GM12878 (cell line): Measurements from ENCODE around the gene SLC30A7.

ENCODE experiments used
- ATF2 ChIP-seq: IDR thresholded peaks from 2 replicates; pipeline ENCODE4 v1.6.1; 2012; ENCODE audit warnings: low read length, inconsistent platforms
- BRCA1 ChIP-seq: IDR thresholded peaks from 2 replicates; pipeline ENCODE4 v1.6.1; 2011; ENCODE audit warnings: low read depth, low read length, improper control_type of control experiment
- CTCF ChIP-seq, 3 experiments: IDR thresholded peaks in 2 of 3; conservative IDR thresholded peaks in 1 of 3; 2 replicates each; pipeline ENCODE4 v1.5.1; 2011; ENCODE audit warnings: low read depth in 3 of 3, low read length in 3 of 3, mild to moderate bottlenecking in 3 of 3, control low read depth in 2 of 3, moderate library complexity in 2 of 3, inconsistent platforms in 1 of 3, mixed read lengths in 1 of 3; ENCODE audit not compliant: control insufficient read depth in 2 of 3, insufficient read depth in 1 of 3; ENCODE audit errors: extremely low read depth in 1 of 3
- EZH2 ChIP-seq: IDR thresholded peaks from 2 replicates; pipeline ENCODE4 v1.6.1; 2012; ENCODE audit warnings: low read depth, mild to moderate bottlenecking, control low read depth, inconsistent platforms, low read length, borderline replicate concordance; ENCODE audit not compliant: control insufficient read depth
- FOS ChIP-seq: IDR thresholded peaks from 3 replicates; pipeline ENCODE4 v1.6.1; 2011; ENCODE audit warnings: borderline replicate concordance; ENCODE audit not compliant: insufficient read length; ENCODE audit errors: extremely low read depth
- MLLT1 ChIP-seq: fragments of 450-650 bp; IDR thresholded peaks from 2 replicates; pipeline ENCODE4 v1.6.1; 2016; ENCODE audit warnings: mild to moderate bottlenecking
- NFIC ChIP-seq: IDR thresholded peaks from 2 replicates; pipeline ENCODE4 v1.6.1; 2012; ENCODE audit warnings: low read depth, mild to moderate bottlenecking, inconsistent platforms, low read length, moderate library complexity
- PAX5 ChIP-seq: IDR thresholded peaks from 2 replicates; pipeline ENCODE4 v1.6.1; 2011; ENCODE audit warnings: low read depth, low read length, borderline replicate concordance
- POLR2AphosphoS2 ChIP-seq: IDR thresholded peaks from 2 replicates; pipeline ENCODE4 v1.6.1; 2011; ENCODE audit warnings: low read depth, mild to moderate bottlenecking, low read length, improper control_type of control experiment, moderate library complexity
- RBBP5 ChIP-seq: fragments of 200-600 bp; sonication (generic); conservative IDR thresholded peaks from 2 replicates; pipeline ENCODE4 v1.6.1; 2016
- SMARCA5 ChIP-seq: fragments of 450-650 bp; IDR thresholded peaks from 2 replicates; pipeline ENCODE4 v1.6.1; 2017; ENCODE audit warnings: mild to moderate bottlenecking
- TAF1 ChIP-seq: IDR thresholded peaks from 2 replicates; pipeline ENCODE4 v1.6.1; 2011; ENCODE audit warnings: mild to moderate bottlenecking, low read depth, low read length, borderline replicate concordance
- TCF3 ChIP-seq: IDR thresholded peaks from 2 replicates; pipeline ENCODE4 v1.6.1; 2012; ENCODE audit warnings: low read depth, mild to moderate bottlenecking, low read length, borderline replicate concordance; ENCODE audit not compliant: insufficient read depth

GRCh38 chr1:100874433-100874832 lies 21.5 kb upstream of the SLC30A7 start:
- no peak for TF ChIP-seq FOS
- no peak for TF ChIP-seq NFIC
- TF ChIP-seq RBBP5, result no peak
- no peak for TF ChIP-seq TAF1
- TF ChIP-seq TCF3, result no peak
- TF ChIP-seq BRCA1, result no peak
- no peak for TF ChIP-seq ATF2
- no peak for TF ChIP-seq POLR2AphosphoS2
- TF ChIP-seq EZH2, result no peak
- no peak for TF ChIP-seq SMARCA5
- TF ChIP-seq PAX5, result no peak
- no peak for TF ChIP-seq CTCF (IDR thresholded peaks at IDR 0.05 in 2 of 3, conservative IDR thresholded peaks at IDR 0.05 in 1 of 3; ENCODE audit: control insufficient read depth in 2 of 3, extremely low read depth in 1 of 3, insufficient read depth in 1 of 3, low read depth in 3 of 3, low read length in 3 of 3)
- no peak for TF ChIP-seq MLLT1
